NCI-H2029 (cell line): Measurements from ENCODE around the gene PABPN1L.
"Not testable (repeated sequence)": the region's sequence is repeated elsewhere in the genome, so short reads cannot be mapped to it uniquely, and the experiment has no call there.

Experiments
- DNase-seq: peaks from one replicate; lab custom pipeline; 2025; lab: John Stamatoyannopoulos, UW

Gene PABPN1L

GRCh38 chr16:88827727-88828126 lies 38.7 kb downstream of the PABPN1L start:
- DNase-seq: no peak

DNA sequence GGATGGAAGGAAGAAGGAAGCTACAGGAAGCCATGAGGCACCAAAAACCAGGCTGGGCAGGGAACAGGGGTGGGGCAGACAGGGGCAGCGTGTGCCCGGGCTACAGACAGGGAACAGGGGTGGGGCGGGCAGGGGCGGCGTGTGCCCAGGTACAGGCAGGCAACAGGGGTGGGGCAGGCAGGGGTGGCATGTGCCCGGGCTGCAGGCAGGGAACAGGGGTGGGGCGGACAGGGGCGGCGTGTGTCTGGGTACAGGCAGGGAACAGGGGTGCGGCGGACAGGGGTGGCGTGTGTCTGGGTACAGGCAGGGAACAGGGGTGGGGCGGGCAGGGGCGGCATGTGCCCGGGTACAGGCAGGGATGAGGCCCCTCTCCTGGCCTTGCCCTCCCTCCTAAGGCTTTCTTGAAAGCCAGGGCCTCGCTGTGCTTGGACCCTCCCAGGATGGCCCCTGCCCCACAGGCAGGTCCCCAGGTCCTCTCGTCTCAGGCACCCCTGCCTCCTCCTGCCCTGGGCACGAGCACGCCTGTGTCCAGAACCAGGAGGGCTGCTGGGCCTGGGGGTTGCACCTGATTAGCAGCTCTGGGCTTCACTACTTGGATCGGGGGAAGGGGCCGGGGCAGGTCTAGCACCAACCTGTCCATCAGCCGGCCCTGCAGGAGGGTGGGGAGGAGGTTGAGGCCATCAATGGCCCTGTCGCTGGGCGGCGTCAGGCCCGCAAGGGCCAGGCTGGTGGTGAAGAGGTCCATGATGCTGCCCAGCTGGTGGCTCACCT lies 40.2 kb downstream of the PABPN1L start:
- DNase-seq: no peak

- no peak for DNase-seq
Observed at GRCh38 chr16:88825146-88825545, 41.3 kb downstream of the PABPN1L start.

- DNase-seq: no peak
Observed at GRCh38 chr16:88824256-88825077, 42.0 kb downstream of the PABPN1L start.

DNA sequence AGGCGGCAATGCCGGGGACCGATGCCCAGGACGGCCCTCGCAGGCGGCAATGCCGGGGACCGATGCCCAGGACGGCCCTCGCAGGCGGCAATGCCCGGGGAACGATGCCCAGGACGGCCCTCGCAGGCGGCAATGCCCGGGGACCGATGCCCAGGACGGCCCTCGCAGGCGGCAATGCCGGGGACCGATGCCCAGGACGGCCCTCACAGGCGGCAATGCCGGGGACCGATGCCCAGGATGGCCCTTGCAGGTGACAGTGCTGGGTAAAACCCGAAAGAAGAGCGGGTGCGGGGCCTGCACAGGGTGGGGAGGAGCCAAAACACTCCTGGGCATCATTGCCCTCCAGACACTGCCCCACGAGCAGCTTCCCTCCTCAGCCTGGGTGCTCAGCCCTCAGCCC lies 42.8 kb downstream of the PABPN1L start:
- DNase-seq: not testable (repeated sequence)

DNA sequence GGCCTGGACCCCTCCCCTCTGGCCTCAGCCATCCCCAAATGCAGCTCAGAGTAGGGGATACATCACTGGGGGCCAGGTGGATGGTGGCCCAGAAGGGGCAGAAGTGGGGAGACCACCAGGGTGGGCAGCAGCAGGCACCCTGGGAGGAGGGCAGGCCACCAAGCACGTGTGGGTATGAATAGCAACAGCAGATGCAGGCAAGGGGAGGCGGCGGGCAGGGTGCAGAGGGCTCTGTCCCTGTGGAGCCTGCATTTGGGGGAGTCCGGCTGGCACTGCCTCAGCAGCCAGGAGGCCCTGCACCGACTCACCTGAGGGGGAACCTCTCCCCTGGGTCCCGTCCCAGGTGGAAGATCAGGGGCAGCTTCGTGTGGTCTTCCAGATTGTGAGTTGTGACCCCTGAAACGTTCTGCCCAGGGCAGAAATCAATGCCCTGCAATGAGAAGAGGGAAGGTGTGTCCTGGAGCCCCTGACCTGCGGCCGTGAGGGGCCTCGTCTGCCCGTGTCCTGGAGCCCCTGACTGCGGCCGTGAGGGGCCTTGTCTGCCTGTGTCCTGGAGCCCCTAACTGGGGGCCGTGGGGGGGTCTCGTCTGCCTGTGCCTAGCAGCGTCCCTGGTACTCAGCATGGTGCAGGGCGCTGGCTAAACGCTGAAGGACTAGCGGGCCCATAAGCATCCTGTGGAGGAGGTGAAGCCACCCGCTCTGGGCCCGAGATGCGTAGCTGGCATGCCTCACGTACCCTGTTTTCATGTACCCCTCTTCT lies 44.0 kb downstream of the PABPN1L start:
- DNase-seq: no peak

- DNase-seq: no peak
Observed at GRCh38 chr16:88821168-88821850, 45.2 kb downstream of the PABPN1L start.

GRCh38 chr16:88820385-88821025 lies 46.0 kb downstream of the PABPN1L start:
- DNase-seq: no peak

DNA sequence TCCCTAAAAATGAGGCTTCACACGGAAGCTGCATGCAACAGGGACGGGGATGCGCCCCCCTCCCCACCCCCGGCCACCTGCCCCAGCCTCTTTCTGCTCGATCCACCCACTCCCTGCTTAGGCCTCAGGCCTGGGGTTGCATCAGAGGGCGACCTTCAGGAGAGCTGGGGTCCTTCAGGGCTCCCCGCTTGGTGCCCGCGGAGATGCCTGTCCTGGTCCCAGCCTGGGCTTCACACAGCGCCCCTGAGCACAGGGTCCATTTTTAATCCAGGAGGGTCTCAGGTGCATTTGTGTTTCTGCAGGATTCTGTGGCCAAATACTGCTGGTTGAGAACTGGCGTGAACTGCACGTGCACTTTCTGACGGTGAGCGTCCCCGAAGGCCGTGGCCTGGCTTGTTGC lies 47.3 kb downstream of the PABPN1L start:
- DNase-seq: no peak

DNA sequence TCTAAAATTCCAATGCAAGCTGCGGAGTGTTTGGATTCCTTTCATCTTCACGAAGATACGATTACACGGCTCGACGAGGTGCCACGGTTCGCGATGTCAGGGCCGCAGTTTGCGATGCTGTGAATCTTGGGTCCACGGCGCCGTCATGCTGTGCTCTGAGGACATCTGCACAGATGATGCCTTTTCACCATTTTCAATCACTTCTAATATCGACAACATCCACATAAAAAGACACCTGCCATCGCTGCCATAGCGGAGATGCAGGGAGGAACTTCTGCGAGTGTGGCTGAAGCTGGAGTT lies 47.9 kb downstream of the PABPN1L start:
- DNase-seq: no peak

GRCh38 chr16:88817785-88818574 lies 48.5 kb downstream of the PABPN1L start:
- DNase-seq: no peak

- DNase-seq: no peak
Observed at GRCh38 chr16:88816736-88817535, 49.5 kb downstream of the PABPN1L start.

DNA sequence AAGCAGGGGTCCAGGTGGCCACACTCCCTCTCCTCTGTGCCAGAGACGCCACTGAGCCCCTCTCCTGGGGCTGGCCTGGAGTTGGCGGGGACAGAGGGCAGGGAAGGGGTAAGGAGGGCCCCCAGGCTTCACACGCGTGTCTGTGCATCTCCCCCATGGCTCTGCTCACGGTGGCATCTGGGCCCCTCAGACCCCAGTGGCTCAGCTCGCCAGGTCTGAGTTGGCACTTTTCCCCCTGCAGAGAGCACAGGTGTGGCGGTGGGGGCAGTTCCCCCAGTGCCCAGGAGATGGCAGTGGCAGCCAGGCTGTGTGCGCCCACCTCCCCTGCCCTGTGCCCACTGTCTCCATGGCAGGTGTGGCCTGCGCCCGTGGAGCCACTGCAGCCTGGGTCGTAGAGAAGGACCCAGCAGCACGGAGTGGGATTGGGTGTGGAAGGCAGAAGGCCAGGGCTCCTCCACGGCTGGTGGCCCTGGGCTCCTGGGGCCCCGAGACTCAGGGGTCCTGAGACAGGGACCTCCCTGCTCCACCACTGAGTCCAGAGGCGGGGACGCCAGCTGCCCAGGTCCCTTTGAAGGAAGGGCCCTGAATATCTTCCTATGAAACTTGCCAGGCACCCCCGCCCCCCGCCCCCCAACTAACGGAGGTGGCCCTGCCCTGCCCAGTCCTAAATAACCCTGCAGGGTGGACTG lies 50.4 kb downstream of the PABPN1L start:
- DNase-seq: peak; percentile 5

- no peak for DNase-seq
Observed at GRCh38 chr16:88815227-88815626, 51.2 kb downstream of the PABPN1L start.

DNA sequence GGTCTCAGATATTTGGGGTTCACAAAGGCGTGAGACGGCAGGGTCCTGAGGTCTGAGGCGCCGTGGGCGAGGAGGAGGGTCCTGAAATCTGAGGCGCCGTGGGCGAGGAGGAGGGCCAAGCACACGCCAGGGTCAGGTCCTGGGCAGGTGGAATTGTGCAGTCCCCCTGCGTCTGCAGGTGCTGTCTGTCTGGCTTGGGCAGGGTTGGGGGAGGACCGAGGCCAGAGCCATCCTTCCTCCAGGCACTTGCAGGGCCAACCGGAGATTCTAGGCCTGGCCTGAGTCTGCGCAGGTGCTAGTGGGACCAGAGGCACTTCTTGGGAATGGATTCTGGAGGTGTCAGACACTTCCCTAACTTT lies 52.3 kb downstream of the PABPN1L start:
- DNase-seq: no peak
